Activated T-cell treated with anti-CD3 and anti-CD28 coated beads, Interleukin-2, amount 50 U/mL, for 24 hours (primary cell): Measurements from ENCODE around the gene DOK6.

ENCODE experiments used
- DNase-seq: peaks from one replicate; pipeline ENCODE4 v3.0.0-alpha.2; 2020
- H3K27ac Mint-ChIP-seq: 2 replicates; pipeline ENCODE4 v1.8.0; 2020; ENCODE audit warnings: mild to moderate bottlenecking, mixed read lengths
- H3K27me3 Mint-ChIP-seq: 2 replicates; pipeline ENCODE4 v1.8.0; 2020; ENCODE audit warnings: mixed read lengths
- H3K36me3 Mint-ChIP-seq: 2 replicates; pipeline ENCODE4 v1.8.0; 2020; ENCODE audit warnings: low read depth, mixed read lengths
- H3K4me1 Mint-ChIP-seq: 2 replicates; pipeline ENCODE4 v1.8.0; 2020; ENCODE audit warnings: low read depth, mixed read lengths
- H3K4me3 Mint-ChIP-seq: 2 replicates; pipeline ENCODE4 v1.8.0; 2020; ENCODE audit warnings: mild to moderate bottlenecking, moderate library complexity, mixed read lengths
- H3K9me3 Mint-ChIP-seq: 2 replicates; pipeline ENCODE4 v1.8.0; 2020; ENCODE audit warnings: mixed read lengths

Gene DOK6

DNA sequence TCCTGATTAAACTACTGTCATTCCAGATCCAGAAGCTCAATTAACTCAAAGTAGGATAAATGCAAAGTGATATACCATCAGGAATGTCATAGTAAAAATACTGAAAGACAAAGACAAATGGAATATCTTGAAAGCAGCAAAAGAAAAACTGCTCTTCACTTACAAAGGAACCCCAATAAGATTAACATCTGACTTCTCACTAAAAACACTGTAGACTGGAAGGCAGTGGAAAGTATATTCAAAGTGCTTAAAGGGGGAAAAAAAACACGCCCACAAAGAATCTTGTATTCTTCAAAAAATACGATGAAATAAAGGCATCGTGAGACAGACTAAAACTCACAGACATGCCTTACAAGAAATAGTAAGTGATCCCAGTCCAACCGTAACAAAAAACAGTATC is 195.7 kb downstream of the DOK6 start:
- Mint-ChIP-seq H3K4me3 (no peak overlapping the region), H3K9me3 (peaks cover 10% of the 10 kb centered on the region), H3K27ac (no peak overlapping the region), H3K36me3 (no peaks in the 10 kb centered on the region), H3K4me1 (no peaks in the 10 kb centered on the region), H3K27me3 (no peaks in the 10 kb centered on the region)
- no peak for DNase-seq

DNA sequence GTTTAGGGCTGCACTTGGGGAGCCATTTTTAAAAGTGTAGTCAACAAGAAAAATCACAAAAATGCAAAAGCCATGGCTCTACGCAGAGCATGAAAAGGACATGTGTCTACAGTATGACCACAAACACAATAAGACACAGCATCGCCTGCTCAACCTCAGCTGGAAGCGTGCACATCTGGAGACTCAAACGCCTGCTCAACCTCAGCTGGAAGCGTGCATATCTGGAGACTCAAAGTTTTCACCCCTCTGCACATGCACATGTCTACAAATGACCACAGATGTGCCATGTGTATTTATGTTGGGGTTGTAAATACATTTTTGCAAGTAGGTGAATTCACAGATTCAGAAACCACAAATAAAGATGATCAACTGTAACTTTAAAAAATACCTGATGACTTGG is 196.9 kb downstream of the DOK6 start:
- Mint-ChIP-seq H3K4me1 (no peaks in the 10 kb centered on the region), H3K36me3 (no peaks in the 10 kb centered on the region), H3K27ac (no peak overlapping the region), H3K4me3 (no peak overlapping the region), H3K27me3 (peaks cover 4% of the 10 kb centered on the region), H3K9me3 (peaks cover 10% of the 10 kb centered on the region)
- no peak for DNase-seq

DNA sequence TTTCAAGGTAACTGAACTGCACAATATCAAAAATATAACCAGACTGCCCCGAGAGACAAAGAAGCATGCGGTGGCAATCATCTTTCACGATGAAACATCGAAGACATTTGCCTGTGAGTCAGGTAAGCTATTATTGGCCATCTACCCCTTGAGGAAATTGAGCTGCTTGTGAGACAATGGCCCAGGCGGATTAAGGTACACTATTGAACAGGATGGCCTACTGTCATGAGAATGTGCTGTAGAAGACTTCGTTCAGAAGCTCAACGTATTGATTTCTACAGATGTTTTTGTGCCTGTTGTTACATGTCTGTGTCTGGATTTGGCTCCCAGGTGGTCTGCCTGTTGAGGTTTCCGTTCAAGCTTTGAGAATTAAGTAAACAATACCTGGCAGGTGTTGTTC is 198.7 kb downstream of the DOK6 start:
- Mint-ChIP-seq H3K4me3 (no peak overlapping the region), H3K4me1 (no peaks in the 10 kb centered on the region), H3K9me3 (peaks cover 10% of the 10 kb centered on the region), H3K36me3 (no peaks in the 10 kb centered on the region), H3K27me3 (peaks cover 4% of the 10 kb centered on the region), H3K27ac (no peak overlapping the region)
- DNase-seq, result no peak

DNA sequence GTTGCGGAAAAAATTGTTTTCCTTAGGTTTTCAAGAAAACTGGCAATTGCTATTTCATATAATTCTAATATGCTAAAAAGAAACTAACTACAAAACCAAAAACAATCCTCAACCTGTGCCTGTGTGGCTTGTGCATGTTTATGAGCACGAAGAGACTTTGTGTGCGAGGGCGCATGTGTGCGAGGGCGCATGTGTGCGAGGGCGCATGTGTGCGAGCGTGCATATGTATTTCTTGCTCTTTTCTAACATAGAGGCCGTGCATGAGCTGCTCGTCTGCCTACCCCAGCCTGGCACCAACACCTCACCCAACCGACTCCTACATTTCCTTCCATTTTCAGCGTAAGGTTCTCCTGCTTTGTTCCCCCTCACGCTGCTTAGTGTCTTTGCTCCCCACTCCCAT is 211.6 kb downstream of the DOK6 start:
- Mint-ChIP-seq H3K36me3 (no peaks in the 10 kb centered on the region), H3K4me3 (no peak overlapping the region), H3K27me3 (peaks cover 14% of the 10 kb centered on the region), H3K4me1 (no peaks in the 10 kb centered on the region), H3K9me3 (no peaks in the 10 kb centered on the region), H3K27ac (no peak overlapping the region)
- no peak for DNase-seq

DNA sequence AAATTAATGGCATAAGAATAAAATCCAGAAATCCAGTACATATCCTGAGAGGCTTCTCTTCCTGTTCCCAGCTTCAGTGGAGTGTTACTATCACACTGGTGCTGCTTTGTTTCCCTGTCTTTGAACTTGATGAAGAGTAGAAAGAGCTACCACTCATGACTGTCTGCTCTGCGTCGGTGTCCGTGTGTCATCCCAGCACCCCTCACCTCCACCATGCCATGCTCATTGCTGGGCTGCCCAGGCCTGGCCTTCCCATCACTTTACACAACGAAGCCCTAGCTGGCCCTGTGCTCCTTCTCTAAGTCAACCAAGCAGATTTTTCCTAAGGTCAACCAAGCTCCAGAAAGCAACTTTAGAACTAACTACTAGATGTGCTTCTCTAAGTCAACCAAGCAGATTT is 215.4 kb downstream of the DOK6 start:
- DNase-seq, result no peak
- H3K4me3 Mint-ChIP-seq, result no peak overlapping the region
- H3K27me3 Mint-ChIP-seq, result peaks cover 14% of the 10 kb centered on the region
- no peaks in the 10 kb centered on the region for H3K36me3 Mint-ChIP-seq
- no peaks in the 10 kb centered on the region for H3K4me1 Mint-ChIP-seq
- no peaks in the 10 kb centered on the region for H3K9me3 Mint-ChIP-seq
- no peak overlapping the region for H3K27ac Mint-ChIP-seq

DNA sequence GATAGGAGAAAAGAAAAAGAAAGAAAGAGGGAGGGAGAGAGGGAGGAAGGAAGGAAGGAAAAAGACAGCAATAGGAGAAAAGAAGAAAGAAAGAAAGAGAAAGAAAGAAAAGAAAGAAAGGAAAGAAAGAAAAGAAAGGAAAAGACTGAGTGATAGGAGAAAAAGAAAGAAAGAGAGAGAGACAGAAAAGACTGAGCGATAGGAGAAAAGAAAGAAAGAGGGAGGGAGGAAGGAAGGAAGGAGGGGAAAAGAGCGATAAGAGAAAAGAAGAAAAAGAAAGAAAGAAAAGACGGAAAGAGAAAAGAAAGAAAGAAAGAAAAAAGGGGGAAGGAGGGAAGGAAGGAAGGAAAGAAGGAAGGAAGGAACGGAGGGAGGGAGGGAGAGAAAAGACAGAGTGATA is 216.7 kb downstream of the DOK6 start:
- Mint-ChIP-seq H3K9me3 (no peaks in the 10 kb centered on the region), H3K27ac (no peak overlapping the region), H3K27me3 (peaks cover 13% of the 10 kb centered on the region), H3K4me1 (no peaks in the 10 kb centered on the region), H3K36me3 (no peaks in the 10 kb centered on the region), H3K4me3 (no peak overlapping the region)
- DNase-seq, result no peak

DNA sequence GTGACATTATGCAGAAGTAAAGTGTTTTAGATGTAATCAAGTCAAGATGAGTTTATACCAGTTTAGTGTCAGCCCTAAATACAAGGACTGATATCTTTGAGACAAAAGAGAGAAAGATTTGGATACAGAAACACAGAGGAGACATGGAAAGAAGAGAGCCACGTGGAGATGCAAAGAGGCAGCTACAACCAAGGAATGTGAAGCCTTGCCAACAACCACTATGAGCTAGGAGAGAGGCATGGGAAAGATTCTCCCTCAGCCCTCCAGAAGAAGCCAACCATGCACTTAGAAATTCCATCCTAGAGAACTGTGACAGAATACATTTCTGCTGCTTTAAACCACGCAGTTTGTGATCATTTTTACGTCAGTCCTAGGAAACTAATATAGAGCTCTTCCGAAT is 217.2 kb downstream of the DOK6 start:
- DNase-seq, result no peak
- H3K36me3 Mint-ChIP-seq, result no peaks in the 10 kb centered on the region
- peaks cover 12% of the 10 kb centered on the region for H3K27me3 Mint-ChIP-seq
- no peaks in the 10 kb centered on the region for H3K9me3 Mint-ChIP-seq
- no peaks in the 10 kb centered on the region for H3K4me1 Mint-ChIP-seq
- H3K27ac Mint-ChIP-seq, result no peak overlapping the region
- H3K4me3 Mint-ChIP-seq, result no peak overlapping the region

DNA sequence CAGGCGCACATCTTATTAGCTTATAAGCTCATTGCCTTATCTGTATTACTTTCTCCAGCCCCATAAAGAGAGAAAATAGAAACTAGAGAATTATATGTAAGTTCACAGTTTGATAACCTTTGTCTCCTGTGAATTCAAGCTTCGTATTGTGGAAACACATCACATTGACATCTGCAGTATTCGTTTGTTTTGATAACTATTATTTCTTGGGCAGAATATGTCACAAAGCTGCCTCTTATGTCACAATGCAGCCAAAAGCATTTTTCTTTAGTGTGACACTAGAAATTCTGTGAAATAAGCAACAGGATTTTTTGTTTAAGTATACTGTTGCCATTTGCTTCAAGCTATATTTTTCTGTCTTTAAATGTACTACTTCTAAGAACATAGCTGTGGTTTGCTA is 221.5 kb downstream of the DOK6 start:
- H3K27ac Mint-ChIP-seq, result no peak overlapping the region
- no peaks in the 10 kb centered on the region for H3K9me3 Mint-ChIP-seq
- no peaks in the 10 kb centered on the region for H3K36me3 Mint-ChIP-seq
- DNase-seq, result no peak
- no peak overlapping the region for H3K4me3 Mint-ChIP-seq
- no peaks in the 10 kb centered on the region for H3K27me3 Mint-ChIP-seq
- H3K4me1 Mint-ChIP-seq, result no peaks in the 10 kb centered on the region

DNA sequence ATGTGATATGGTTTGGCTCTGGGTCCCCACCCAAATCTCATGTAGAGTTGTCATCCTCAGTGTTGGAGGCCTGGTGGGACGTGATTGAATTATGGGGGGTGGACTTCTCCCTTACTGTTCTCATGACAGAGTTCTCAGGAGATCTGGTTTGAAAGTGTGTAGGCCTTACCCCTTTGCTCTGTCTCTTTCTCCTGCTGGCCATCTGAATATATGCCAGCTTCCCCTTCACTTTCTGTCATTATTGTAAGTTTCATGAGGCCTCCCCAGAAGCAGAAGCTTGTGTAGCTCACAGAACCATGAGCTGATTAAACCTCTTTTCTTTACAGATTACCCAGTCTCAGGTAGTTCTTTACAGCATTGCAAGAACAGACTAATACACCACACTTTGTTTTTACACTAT is 222.3 kb downstream of the DOK6 start:
- no peak overlapping the region for H3K4me3 Mint-ChIP-seq
- H3K27me3 Mint-ChIP-seq, result no peaks in the 10 kb centered on the region
- no peaks in the 10 kb centered on the region for H3K36me3 Mint-ChIP-seq
- DNase-seq, result no peak
- H3K9me3 Mint-ChIP-seq, result no peaks in the 10 kb centered on the region
- no peak overlapping the region for H3K27ac Mint-ChIP-seq
- no peaks in the 10 kb centered on the region for H3K4me1 Mint-ChIP-seq

DNA sequence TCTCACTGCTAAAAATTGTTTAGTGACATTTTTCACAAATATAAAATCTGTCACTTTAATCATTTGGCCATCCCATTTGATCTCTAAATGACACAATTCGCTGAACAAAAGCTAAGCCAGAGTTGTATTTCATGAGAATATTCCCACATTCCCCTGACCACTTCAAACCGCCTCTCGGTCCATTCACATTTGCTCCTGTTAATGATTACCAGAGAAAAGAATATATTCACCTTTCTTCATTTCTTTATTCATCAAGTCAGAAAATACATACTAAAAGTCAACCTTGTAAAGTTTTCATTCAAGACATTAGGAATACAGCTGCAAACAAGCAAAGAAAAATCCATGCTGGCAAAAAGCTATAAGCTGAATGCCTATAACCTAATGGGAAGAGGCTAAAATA is 225.5 kb downstream of the DOK6 start:
- no peaks in the 10 kb centered on the region for H3K36me3 Mint-ChIP-seq
- no peaks in the 10 kb centered on the region for H3K9me3 Mint-ChIP-seq
- peaks cover 3% of the 10 kb centered on the region for H3K27me3 Mint-ChIP-seq
- no peak overlapping the region for H3K27ac Mint-ChIP-seq
- H3K4me3 Mint-ChIP-seq, result no peak overlapping the region
- H3K4me1 Mint-ChIP-seq, result no peaks in the 10 kb centered on the region
- no peak for DNase-seq

DNA sequence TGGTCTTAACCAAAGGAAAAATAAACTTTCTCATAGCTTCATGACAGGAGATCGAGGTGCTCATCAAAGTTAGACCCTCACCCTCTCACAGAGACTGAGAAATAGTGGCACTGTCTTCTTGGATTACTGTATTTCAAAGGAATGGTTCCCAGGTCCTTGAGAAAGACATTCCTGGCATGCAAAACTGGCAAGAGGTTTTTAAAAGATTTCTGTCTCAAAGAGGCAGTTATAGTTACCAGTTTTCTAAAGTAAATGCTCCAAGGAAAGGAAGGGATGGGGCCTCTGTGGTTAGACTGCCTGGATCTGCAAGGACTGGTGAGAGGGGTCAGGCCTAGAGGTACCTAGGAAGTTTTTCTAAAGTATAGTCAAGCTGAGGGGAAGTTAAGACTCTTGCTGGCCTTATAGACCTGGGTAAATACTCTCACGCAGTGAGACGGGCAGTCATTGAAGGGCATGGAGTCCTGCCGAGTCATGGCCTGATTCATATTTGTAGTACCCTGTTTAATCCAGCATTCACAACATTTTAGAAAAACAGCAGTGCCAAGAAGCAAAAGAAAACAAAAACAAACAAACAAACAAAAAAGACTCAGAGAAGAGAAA is 226.1 kb downstream of the DOK6 start:
- no peaks in the 10 kb centered on the region for H3K4me1 Mint-ChIP-seq
- no peaks in the 10 kb centered on the region for H3K9me3 Mint-ChIP-seq
- no peak overlapping the region for H3K4me3 Mint-ChIP-seq
- no peak overlapping the region for H3K27ac Mint-ChIP-seq
- DNase-seq, result no peak
- H3K36me3 Mint-ChIP-seq, result no peaks in the 10 kb centered on the region
- peaks cover 3% of the 10 kb centered on the region for H3K27me3 Mint-ChIP-seq

DNA sequence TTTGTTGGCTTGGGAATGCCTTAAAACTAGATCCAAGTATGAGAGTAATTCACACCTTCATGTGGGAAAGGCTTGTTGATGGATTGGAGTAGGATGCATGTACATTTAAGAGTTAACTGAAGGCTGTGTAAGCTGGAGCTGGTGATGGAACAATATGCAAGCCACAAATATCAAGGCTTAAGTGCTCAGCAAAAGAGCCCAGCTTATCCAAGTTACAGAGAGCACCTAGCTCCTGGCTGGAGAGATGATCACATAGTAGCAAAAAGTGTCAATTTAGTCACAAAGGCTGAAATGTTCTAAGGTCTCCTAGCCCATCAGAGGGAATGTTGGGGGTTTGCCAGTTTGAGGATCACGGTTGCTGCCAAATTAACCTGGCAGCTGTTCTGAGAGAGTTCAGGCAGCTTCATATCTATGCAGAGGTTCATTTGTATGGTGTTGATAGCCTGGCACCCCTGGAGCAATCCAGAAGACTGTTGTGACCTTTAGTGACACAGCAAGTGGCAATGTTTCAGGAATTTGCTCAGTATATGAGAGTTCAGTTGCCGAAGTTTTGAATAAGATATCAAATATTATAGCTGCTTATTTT is 228.2 kb downstream of the DOK6 start:
- Mint-ChIP-seq H3K4me1 (no peaks in the 10 kb centered on the region), H3K9me3 (no peaks in the 10 kb centered on the region), H3K27ac (no peak overlapping the region), H3K4me3 (no peak overlapping the region), H3K27me3 (peaks cover 3% of the 10 kb centered on the region), H3K36me3 (no peaks in the 10 kb centered on the region)
- DNase-seq, result no peak

DNA sequence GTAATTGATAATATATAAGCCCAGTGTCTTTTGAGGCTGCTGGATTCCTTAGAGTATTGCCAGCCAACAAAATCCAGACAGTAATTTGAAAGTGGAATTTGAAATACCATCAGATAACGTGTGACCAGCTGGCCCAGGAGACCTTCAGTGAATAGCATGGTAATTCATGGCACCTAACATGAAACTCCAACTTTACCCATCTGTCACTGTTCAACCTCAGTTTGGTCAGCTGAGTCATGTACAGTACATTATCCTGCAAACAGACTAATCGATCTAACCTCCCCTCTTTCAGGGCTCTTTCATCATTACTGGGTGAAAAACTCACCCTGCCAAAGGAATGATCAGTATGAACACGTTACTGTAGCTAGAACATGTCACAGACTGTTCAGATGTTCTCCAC is 230.6 kb downstream of the DOK6 start:
- H3K27ac Mint-ChIP-seq, result no peak overlapping the region
- peaks cover 7% of the 10 kb centered on the region for H3K4me1 Mint-ChIP-seq
- no peaks in the 10 kb centered on the region for H3K36me3 Mint-ChIP-seq
- no peaks in the 10 kb centered on the region for H3K9me3 Mint-ChIP-seq
- H3K27me3 Mint-ChIP-seq, result peaks cover 8% of the 10 kb centered on the region
- no peak overlapping the region for H3K4me3 Mint-ChIP-seq
- no peak for DNase-seq

DNA sequence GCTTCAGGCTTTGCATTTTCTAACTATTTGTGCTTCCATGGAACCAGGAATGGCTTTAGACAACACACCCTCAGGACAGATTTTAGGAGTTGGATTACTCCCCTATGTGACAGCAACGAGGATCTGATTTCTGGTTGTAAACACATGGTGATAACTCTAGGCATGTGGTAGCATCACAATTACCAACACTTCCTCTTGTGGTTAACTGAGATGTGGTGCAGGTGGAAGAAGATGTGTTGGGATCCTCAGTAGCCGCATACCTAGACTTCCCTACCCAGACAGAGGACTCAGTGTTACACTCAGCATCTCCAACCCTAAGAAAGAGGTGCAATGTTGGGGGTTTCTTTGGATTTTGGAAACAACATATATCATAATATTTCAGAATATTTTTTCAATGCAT is 234.8 kb downstream of the DOK6 start:
- no peak for DNase-seq
- peaks cover 5% of the 10 kb centered on the region for H3K27me3 Mint-ChIP-seq
- H3K4me3 Mint-ChIP-seq, result no peak overlapping the region
- H3K9me3 Mint-ChIP-seq, result no peaks in the 10 kb centered on the region
- H3K36me3 Mint-ChIP-seq, result no peaks in the 10 kb centered on the region
- H3K27ac Mint-ChIP-seq, result no peak overlapping the region
- H3K4me1 Mint-ChIP-seq, result peaks cover 7% of the 10 kb centered on the region

DNA sequence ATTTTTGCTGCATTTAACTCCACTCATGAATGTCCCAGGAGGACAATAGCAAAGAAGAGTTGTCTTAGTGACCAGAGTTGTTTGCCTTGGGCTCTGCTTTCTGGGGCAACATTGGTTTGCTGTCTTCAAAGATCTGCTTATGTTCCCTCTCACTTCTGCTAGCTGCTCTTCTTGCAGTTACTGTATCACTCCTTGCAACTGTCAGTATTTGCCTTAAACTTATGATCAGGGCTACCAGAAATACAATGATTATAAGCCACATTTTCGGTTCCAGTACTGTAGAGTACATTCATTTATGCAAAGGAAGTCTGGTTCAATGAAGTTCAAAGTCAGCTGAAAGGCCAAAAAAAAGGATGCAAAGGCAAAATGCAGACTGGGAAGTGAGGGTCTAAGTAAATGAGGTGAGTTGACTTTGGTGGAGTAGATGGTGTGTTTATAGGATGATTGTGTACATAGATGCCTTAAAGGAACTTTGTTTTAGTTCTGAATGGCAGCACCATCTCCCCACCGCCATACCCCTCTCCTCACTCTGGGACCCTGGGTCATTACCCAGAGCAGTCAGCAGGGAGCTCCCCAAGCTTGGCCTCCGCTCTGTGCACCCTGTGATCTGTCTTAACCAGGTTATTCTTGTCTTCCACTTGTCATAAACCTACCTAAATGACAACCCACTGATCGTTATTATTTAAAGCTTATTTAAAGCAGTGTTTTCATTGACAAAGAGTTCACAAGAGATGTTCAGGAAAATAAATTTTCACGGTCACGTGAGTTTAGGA is 236.0 kb downstream of the DOK6 start:
- Mint-ChIP-seq H3K36me3 (no peaks in the 10 kb centered on the region), H3K27ac (no peak overlapping the region), H3K9me3 (no peaks in the 10 kb centered on the region), H3K27me3 (peaks cover 5% of the 10 kb centered on the region), H3K4me3 (no peak overlapping the region), H3K4me1 (peaks cover 7% of the 10 kb centered on the region)
- DNase-seq, result peak; percentile 30
